ENCODE data around the gene RPTOR.

- no peak for TF ChIP-seq CTCF (conservative IDR thresholded peaks at IDR 0.05 in 1 of 2, IDR thresholded peaks at IDR 0.05 in 1 of 2; ENCODE audit: low read depth in 1 of 2, low read length in 2 of 2)
- TF ChIP-seq EZH2 (IDR thresholded peaks at IDR 0.05; ENCODE audit: low read length, missing control alignments): no peak
These were observed 418.0 kb downstream of the RPTOR start for GRCh38 chr17:80962356-80963329.
